ENCODE data around the gene PRR23A.

GRCh38 chr3:138987181-138987580 is 18.9 kb downstream of the PRR23A start:
- no peak for TF ChIP-seq EP300 (IDR thresholded peaks at IDR 0.05; ENCODE audit: borderline replicate concordance)
- TF ChIP-seq YY1 (IDR thresholded peaks at IDR 0.05; ENCODE audit: low read depth): no peak
- no peak for TF ChIP-seq RAD21 (IDR thresholded peaks at IDR 0.05; ENCODE audit: low read depth)
- no peak for TF ChIP-seq REST (IDR thresholded peaks at IDR 0.05; ENCODE audit: low read depth)
- TF ChIP-seq USF1 (IDR thresholded peaks at IDR 0.05): no peak
- TF ChIP-seq MAX (IDR thresholded peaks at IDR 0.05): no peak
- no peak for TF ChIP-seq TAF1 (IDR thresholded peaks at IDR 0.05; ENCODE audit: low read depth)
- TF ChIP-seq TEAD4 (IDR thresholded peaks at IDR 0.05): no peak
- no peak for TF ChIP-seq FOXM1 (IDR thresholded peaks at IDR 0.05; ENCODE audit: borderline replicate concordance, low read depth)
- TF ChIP-seq NFIC (IDR thresholded peaks at IDR 0.05): no peak
